ENCODE measurements around the gene BORCS5.

BORCS5 gene

GRCh38 chr12:12428961-12429657, 72.2 kb downstream of the BORCS5 start:
- DNase-seq (ENCODE audit: low read depth in 1 of 2, low spot score in 1 of 2): no peak

GRCh38 chr12:12432364-12432763, 75.5 kb downstream of the BORCS5 start:
- DNase-seq (ENCODE audit: low read depth in 1 of 2, low spot score in 1 of 2): no peak

- DNase-seq (ENCODE audit: low read depth in 1 of 2, low spot score in 1 of 2): no peak
These were observed 76.4 kb downstream of the BORCS5 start for GRCh38 chr12:12433203-12433731.

GRCh38 chr12:12436831-12437345, 80.0 kb downstream of the BORCS5 start:
- no peak for DNase-seq (ENCODE audit: low read depth in 1 of 2, low spot score in 1 of 2)

GRCh38 chr12:12439636-12440035, 82.8 kb downstream of the BORCS5 start:
- DNase-seq (ENCODE audit: low read depth in 1 of 2, low spot score in 1 of 2): peak in 1 of 2 donors; percentile 17

GRCh38 chr12:12440784-12441428, 84.0 kb downstream of the BORCS5 start:
- DNase-seq (ENCODE audit: low read depth in 1 of 2, low spot score in 1 of 2): no peak

GRCh38 chr12:12441429-12441807, 84.5 kb downstream of the BORCS5 start:
- DNase-seq (ENCODE audit: low read depth in 1 of 2, low spot score in 1 of 2): no peak

- DNase-seq (ENCODE audit: low read depth in 1 of 2, low spot score in 1 of 2): no peak
These were observed 85.1 kb downstream of the BORCS5 start for GRCh38 chr12:12441843-12442461.

GRCh38 chr12:12442548-12443071, 85.7 kb downstream of the BORCS5 start:
- no peak for DNase-seq (ENCODE audit: low read depth in 1 of 2, low spot score in 1 of 2)

GRCh38 chr12:12443431-12443878, 86.6 kb downstream of the BORCS5 start:
- no peak for DNase-seq (ENCODE audit: low read depth in 1 of 2, low spot score in 1 of 2)

GRCh38 chr12:12445165-12445881, 88.4 kb downstream of the BORCS5 start:
- DNase-seq (ENCODE audit: low read depth in 1 of 2, low spot score in 1 of 2): no peak

- DNase-seq (ENCODE audit: low read depth in 1 of 2, low spot score in 1 of 2): no peak
These were observed 89.0 kb downstream of the BORCS5 start for GRCh38 chr12:12445882-12446181.

GRCh38 chr12:12446786-12447185, 89.9 kb downstream of the BORCS5 start:
- no peak for DNase-seq (ENCODE audit: low read depth in 1 of 2, low spot score in 1 of 2)

- no peak for DNase-seq (ENCODE audit: low read depth in 1 of 2, low spot score in 1 of 2)
These were observed 90.4 kb downstream of the BORCS5 start for GRCh38 chr12:12447236-12447635.

- no peak for DNase-seq (ENCODE audit: low read depth in 1 of 2, low spot score in 1 of 2)
These were observed 91.0 kb downstream of the BORCS5 start for GRCh38 chr12:12447837-12448236.

- DNase-seq (ENCODE audit: low read depth in 1 of 2, low spot score in 1 of 2): no peak
These were observed 92.7 kb downstream of the BORCS5 start for GRCh38 chr12:12449533-12450025.

GRCh38 chr12:12450043-12450471, 93.2 kb downstream of the BORCS5 start:
- DNase-seq (ENCODE audit: low read depth in 1 of 2, low spot score in 1 of 2): no peak

GRCh38 chr12:12451098-12451497, 94.2 kb downstream of the BORCS5 start:
- no peak for DNase-seq (ENCODE audit: low read depth in 1 of 2, low spot score in 1 of 2)

GRCh38 chr12:12452326-12452902, 95.5 kb downstream of the BORCS5 start:
- DNase-seq (ENCODE audit: low read depth in 1 of 2, low spot score in 1 of 2): no peak

GRCh38 chr12:12453635-12454034, 96.8 kb downstream of the BORCS5 start:
- DNase-seq (ENCODE audit: low read depth in 1 of 2, low spot score in 1 of 2): no peak

- DNase-seq (ENCODE audit: low read depth in 1 of 2, low spot score in 1 of 2): no peak
These were observed 97.4 kb downstream of the BORCS5 start for GRCh38 chr12:12454315-12454714.

Measured in stimulated activated CD4-positive, alpha-beta T cell treated with anti-CD3 and anti-CD28 coated beads, Interleukin-15, amount 100 ng/mL, for 1 hour (primary cell).